ENCODE measurements around the gene SLC66A2.

SLC66A2 gene

DNA sequence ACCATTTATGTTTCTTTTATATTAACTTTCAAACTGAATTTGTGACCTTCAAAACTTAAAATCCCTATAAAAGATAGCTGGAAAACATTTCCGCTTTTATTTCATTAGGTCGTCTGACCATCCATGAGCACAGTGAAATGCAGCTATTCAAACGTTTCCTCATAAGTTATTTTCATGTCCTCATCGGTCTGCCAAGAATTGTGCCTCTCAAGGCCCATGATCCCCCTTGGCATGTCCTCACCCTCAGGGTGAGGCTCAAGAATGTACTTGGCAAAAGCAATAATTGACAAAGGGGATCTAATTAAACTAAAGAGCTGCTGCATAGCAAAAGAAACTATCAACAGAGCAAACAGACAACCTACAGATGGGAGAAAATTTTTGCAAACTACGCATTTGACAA is 12.4 kb downstream of the SLC66A2 start:
- TF ChIP-seq EZH2 (optimal IDR thresholded peaks at IDR 0.05; ENCODE audit: low read depth, low read length) = no peak
- TF ChIP-seq, protein P1, sequence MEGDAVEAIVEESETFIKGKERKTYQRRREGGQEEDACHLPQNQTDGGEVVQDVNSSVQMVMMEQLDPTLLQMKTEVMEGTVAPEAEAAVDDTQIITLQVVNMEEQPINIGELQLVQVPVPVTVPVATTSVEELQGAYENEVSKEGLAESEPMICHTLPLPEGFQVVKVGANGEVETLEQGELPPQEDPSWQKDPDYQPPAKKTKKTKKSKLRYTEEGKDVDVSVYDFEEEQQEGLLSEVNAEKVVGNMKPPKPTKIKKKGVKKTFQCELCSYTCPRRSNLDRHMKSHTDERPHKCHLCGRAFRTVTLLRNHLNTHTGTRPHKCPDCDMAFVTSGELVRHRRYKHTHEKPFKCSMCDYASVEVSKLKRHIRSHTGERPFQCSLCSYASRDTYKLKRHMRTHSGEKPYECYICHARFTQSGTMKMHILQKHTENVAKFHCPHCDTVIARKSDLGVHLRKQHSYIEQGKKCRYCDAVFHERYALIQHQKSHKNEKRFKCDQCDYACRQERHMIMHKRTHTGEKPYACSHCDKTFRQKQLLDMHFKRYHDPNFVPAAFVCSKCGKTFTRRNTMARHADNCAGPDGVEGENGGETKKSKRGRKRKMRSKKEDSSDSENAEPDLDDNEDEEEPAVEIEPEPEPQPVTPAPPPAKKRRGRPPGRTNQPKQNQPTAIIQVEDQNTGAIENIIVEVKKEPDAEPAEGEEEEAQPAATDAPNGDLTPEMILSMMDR (IDR thresholded peaks at IDR 0.05; ENCODE audit: low read length) = no peak
- TF ChIP-seq EZH2phosphoT487 (IDR thresholded peaks at IDR 0.05; ENCODE audit: low read length) = no peak
- Histone ChIP-seq H3K9me2 (replicated peaks; ENCODE audit: insufficient read depth, low read length) (no peaks in the 10 kb centered on the region), H3K4me2 (ENCODE audit: low read depth, low read length) (no peak overlapping the region), H3K9me3 (replicated peaks; ENCODE audit: insufficient read depth, low read length) (no peaks in the 10 kb centered on the region), H4K20me1 (ENCODE audit: insufficient read depth, low read length) (no peaks in the 10 kb centered on the region), H3K27ac (ENCODE audit: low read length) (no peak overlapping the region), H3K36me3 (replicated peaks; ENCODE audit: insufficient read depth, low read length) (no peaks in the 10 kb centered on the region; the same call in 1 of the 2 replicates), H3K79me2 (ENCODE audit: low read length) (peaks cover 18% of the 10 kb centered on the region), H3K4me1 (ENCODE audit: low read length) (no peaks in the 10 kb centered on the region), H3K27me3 (replicated peaks; ENCODE audit: insufficient read depth, low read length) (no peaks in the 10 kb centered on the region), H3F3A (ENCODE audit: insufficient read depth, low read length) (no peaks in the 10 kb centered on the region), H3K9ac (ENCODE audit: low read length) (no peak overlapping the region), H3K4me3 (ENCODE audit: low read length) (no peak overlapping the region), H2AFZ (ENCODE audit: low read length) (no peak overlapping the region)
- DNase-seq = no peak

DNA sequence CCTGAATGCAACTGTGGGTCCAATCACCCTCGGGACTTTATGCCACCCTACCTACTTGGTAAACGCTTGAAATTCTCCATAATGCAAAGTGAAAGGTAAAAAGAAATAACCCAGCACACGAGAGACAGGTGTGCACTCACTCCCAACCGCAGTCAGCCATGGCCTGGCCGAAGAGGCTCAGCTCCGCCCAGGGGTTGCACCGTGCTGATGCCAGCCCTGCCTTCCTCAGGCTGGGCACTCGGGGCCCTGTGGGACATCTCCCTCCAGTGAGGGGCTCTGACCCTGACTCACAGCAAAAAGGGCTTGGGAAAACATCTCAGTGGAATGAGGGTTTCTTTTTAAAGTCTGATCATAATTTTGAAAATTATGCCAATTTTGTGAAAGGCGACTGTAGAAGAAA is 13.3 kb downstream of the SLC66A2 start:
- H3K4me3 ChIP-seq (ENCODE audit: low read length) = no peak overlapping the region
- H3K79me2 ChIP-seq (ENCODE audit: low read length) = peaks cover 18% of the 10 kb centered on the region
- H3K27ac ChIP-seq (ENCODE audit: low read length) = no peak overlapping the region
- no peaks in the 10 kb centered on the region for H3K4me1 ChIP-seq (ENCODE audit: low read length)
- H3K36me3 ChIP-seq (replicated peaks; ENCODE audit: insufficient read depth, low read length) = no peaks in the 10 kb centered on the region; the same call in 1 of the 2 replicates
- H3K9me2 ChIP-seq (replicated peaks; ENCODE audit: insufficient read depth, low read length) = no peaks in the 10 kb centered on the region
- TF ChIP-seq EZH2 (optimal IDR thresholded peaks at IDR 0.05; ENCODE audit: low read depth, low read length) = no peak
- no peak for TF ChIP-seq EZH2phosphoT487 (IDR thresholded peaks at IDR 0.05; ENCODE audit: low read length)
- TF ChIP-seq, protein P1 (IDR thresholded peaks at IDR 0.05; ENCODE audit: low read length) = no peak
- no peaks in the 10 kb centered on the region for H3K9me3 ChIP-seq (replicated peaks; ENCODE audit: insufficient read depth, low read length)
- no peaks in the 10 kb centered on the region for H3F3A ChIP-seq (ENCODE audit: insufficient read depth, low read length)
- H3K9ac ChIP-seq (ENCODE audit: low read length) = no peak overlapping the region
- no peak for DNase-seq
- no peaks in the 10 kb centered on the region for H4K20me1 ChIP-seq (ENCODE audit: insufficient read depth, low read length)
- H3K4me2 ChIP-seq (ENCODE audit: low read depth, low read length) = no peak overlapping the region
- H3K27me3 ChIP-seq (replicated peaks; ENCODE audit: insufficient read depth, low read length) = no peaks in the 10 kb centered on the region
- no peak overlapping the region for H2AFZ ChIP-seq (ENCODE audit: low read length)

DNA sequence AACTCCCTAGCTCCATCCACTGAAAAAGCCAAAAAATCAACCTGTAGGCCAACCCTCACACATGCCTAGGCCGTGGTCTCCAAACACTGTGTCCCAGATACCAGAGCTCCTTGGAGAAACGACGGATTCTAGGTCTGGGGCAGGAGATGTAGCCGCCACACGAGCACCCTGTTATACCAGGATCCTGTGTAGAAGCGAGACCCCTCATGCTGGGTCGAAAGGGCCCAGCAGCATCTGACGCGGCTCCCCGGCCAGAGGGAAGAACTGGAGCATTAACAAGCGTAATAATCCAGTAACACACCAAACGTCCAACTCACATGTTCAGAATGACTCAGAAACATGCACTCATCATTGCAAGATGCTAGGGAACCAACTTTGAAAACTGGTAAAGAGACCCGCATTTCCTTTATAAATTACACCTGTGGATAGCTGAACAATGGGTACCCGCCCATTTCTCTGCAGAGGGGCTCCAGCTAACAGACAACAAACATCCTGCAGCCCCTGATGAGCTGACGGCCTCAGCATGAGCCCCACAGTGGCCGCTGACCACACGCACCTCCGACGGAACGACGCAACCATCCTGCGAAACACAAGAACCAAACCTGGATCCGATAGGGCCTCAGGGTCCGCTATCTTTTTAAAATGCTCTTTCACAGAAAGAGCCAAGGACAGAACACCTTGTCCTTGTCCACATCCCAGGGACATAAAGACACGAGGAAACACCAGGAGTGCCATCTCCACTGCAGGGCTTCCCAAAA is 14.2 kb downstream of the SLC66A2 start:
- Histone ChIP-seq H3K9me3 (replicated peaks; ENCODE audit: insufficient read depth, low read length) (no peaks in the 10 kb centered on the region), H3K9ac (ENCODE audit: low read length) (no peak overlapping the region), H3K27me3 (replicated peaks; ENCODE audit: insufficient read depth, low read length) (no peaks in the 10 kb centered on the region), H3K27ac (ENCODE audit: low read length) (no peak overlapping the region), H3K4me3 (ENCODE audit: low read length) (no peak overlapping the region), H3K36me3 (replicated peaks; ENCODE audit: insufficient read depth, low read length) (no peaks in the 10 kb centered on the region; the same call in 1 of the 2 replicates), H3F3A (ENCODE audit: insufficient read depth, low read length) (no peaks in the 10 kb centered on the region), H2AFZ (ENCODE audit: low read length) (no peak overlapping the region), H4K20me1 (ENCODE audit: insufficient read depth, low read length) (no peaks in the 10 kb centered on the region), H3K9me2 (replicated peaks; ENCODE audit: insufficient read depth, low read length) (no peaks in the 10 kb centered on the region), H3K79me2 (ENCODE audit: low read length) (peaks cover 18% of the 10 kb centered on the region), H3K4me2 (ENCODE audit: low read depth, low read length) (no peak overlapping the region), H3K4me1 (ENCODE audit: low read length) (no peaks in the 10 kb centered on the region)
- TF ChIP-seq EZH2 (optimal IDR thresholded peaks at IDR 0.05; ENCODE audit: low read depth, low read length) = no peak
- no peak for DNase-seq

DNA sequence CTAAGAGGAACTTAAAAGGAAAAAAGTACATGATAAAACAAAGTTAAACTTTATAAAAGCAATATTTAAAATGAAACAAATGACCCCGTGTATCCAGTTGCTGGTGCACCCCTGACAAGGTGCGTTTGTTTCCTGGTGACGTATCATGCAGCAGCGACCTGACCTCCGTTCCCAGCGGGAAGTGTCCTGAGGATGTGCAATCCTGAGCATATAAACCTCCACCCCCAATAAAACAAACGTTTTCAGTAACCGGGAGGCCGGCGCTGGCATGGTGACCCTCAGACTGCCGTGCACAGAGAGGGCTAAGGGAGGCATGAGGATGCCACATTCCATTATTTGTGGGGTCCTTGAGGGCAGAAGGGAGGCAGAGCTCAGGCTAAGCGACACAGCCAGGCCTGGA is 14.8 kb downstream of the SLC66A2 start:
- TF ChIP-seq EZH2phosphoT487 (IDR thresholded peaks at IDR 0.05; ENCODE audit: low read length) = no peak
- TF ChIP-seq, protein P1 (IDR thresholded peaks at IDR 0.05; ENCODE audit: low read length) = no peak
- Histone ChIP-seq H3K79me2 (ENCODE audit: low read length) (peaks cover 18% of the 10 kb centered on the region), H2AFZ (ENCODE audit: low read length) (no peak overlapping the region), H3K4me1 (ENCODE audit: low read length) (no peaks in the 10 kb centered on the region), H3K9me2 (replicated peaks; ENCODE audit: insufficient read depth, low read length) (no peaks in the 10 kb centered on the region), H3K27me3 (replicated peaks; ENCODE audit: insufficient read depth, low read length) (no peaks in the 10 kb centered on the region), H3F3A (ENCODE audit: insufficient read depth, low read length) (no peaks in the 10 kb centered on the region), H3K27ac (ENCODE audit: low read length) (no peak overlapping the region), H3K4me2 (ENCODE audit: low read depth, low read length) (no peak overlapping the region), H3K4me3 (ENCODE audit: low read length) (no peak overlapping the region), H4K20me1 (ENCODE audit: insufficient read depth, low read length) (no peaks in the 10 kb centered on the region), H3K9ac (ENCODE audit: low read length) (no peak overlapping the region), H3K36me3 (replicated peaks; ENCODE audit: insufficient read depth, low read length) (no peaks in the 10 kb centered on the region; the same call in 1 of the 2 replicates), H3K9me3 (replicated peaks; ENCODE audit: insufficient read depth, low read length) (no peaks in the 10 kb centered on the region)
- DNase-seq = no peak

All from MM.1S (cell line).